Mesendoderm (in vitro differentiated cells): ENCODE data around the gene VTI1A.

Experiments used
- DNase-seq: peaks from one replicate; pipeline ENCODE4 v3.0.0; 2013
- H2AK5ac ChIP-seq: 2 replicates; pipeline ENCODE4 v1.6.1; 2013; ENCODE audit warnings: low read length, inconsistent platforms
- H2BK120ac ChIP-seq: 2 replicates; pipeline ENCODE4 v1.6.1; 2013; ENCODE audit warnings: low read depth, mild to moderate bottlenecking, low read length, moderate library complexity, mixed read lengths
- H2BK15ac ChIP-seq: replicated peaks from 2 replicates; pipeline ENCODE4 v1.6.1; 2013; ENCODE audit warnings: low read depth, mild to moderate bottlenecking, moderate library complexity
- H2BK5ac ChIP-seq: 2 replicates; pipeline ENCODE4 v1.6.1; 2013; ENCODE audit warnings: low read length, inconsistent platforms
- H3K18ac ChIP-seq: 2 replicates; pipeline ENCODE4 v1.6.1; 2013; ENCODE audit warnings: mild to moderate bottlenecking, low read length, mixed read lengths
- H3K23ac ChIP-seq: one replicate; pipeline ENCODE4 v1.6.1; 2013; ENCODE audit warnings: low read length
- H3K27ac ChIP-seq: 2 replicates; pipeline ENCODE4 v1.5.1; 2013; ENCODE audit warnings: low read depth, mild to moderate bottlenecking, inconsistent platforms, low read length, moderate library complexity
- H3K27me3 ChIP-seq: 2 replicates; pipeline ENCODE4 v1.6.1; 2013; ENCODE audit warnings: low read length, control low read depth, mild to moderate bottlenecking, inconsistent platforms; ENCODE audit not compliant: insufficient read depth, poor library complexity
- H3K36me3 ChIP-seq: 2 replicates; pipeline ENCODE4 v1.6.1; 2013; ENCODE audit warnings: low read length, inconsistent platforms; ENCODE audit not compliant: control insufficient read depth, insufficient read depth
- H3K4ac ChIP-seq: one replicate; pipeline ENCODE4 v1.6.1; 2013; ENCODE audit warnings: low read depth, mild to moderate bottlenecking, low read length, moderate library complexity
- H3K4me1 ChIP-seq: 2 replicates; pipeline ENCODE4 v1.6.1; 2013; ENCODE audit warnings: low read depth, low read length, inconsistent platforms; ENCODE audit not compliant: control insufficient read depth
- H3K4me2 ChIP-seq: 2 replicates; pipeline ENCODE4 v1.6.1; 2013; ENCODE audit warnings: low read length
- H3K4me3 ChIP-seq: 2 replicates; pipeline ENCODE4 v1.5.1; 2013; ENCODE audit warnings: mild to moderate bottlenecking, low read length
- H3K56ac ChIP-seq: one replicate; pipeline ENCODE4 v1.6.1; 2013; ENCODE audit warnings: low read length
- H3K79me1 ChIP-seq: 2 replicates; pipeline ENCODE4 v1.6.1; 2013; ENCODE audit warnings: low read length, inconsistent platforms
- H3K79me2 ChIP-seq: 2 replicates; pipeline ENCODE4 v1.6.1; 2013; ENCODE audit warnings: mild to moderate bottlenecking, low read length; ENCODE audit not compliant: control insufficient read depth, insufficient read depth
- H3K9ac ChIP-seq: 2 replicates; pipeline ENCODE4 v1.6.1; 2013; ENCODE audit warnings: low read length, inconsistent platforms
- H4K5ac ChIP-seq: one replicate; pipeline ENCODE4 v1.6.1; 2013; ENCODE audit warnings: low read length
- H4K8ac ChIP-seq: one replicate; pipeline ENCODE4 v1.6.1; 2013; ENCODE audit warnings: low read depth, mild to moderate bottlenecking, control low read depth, low read length, moderate library complexity
- WGBS: extraction: QIAGEN DNeasy Blood & Tissue Kit; methylation state at CpG from one replicate; pipeline ENCODE4 v1.1.7; 2013; ENCODE audit warnings: low lambda C conversion rate, missing lambda C conversion rate; ENCODE audit not compliant: insufficient coverage; ENCODE audit errors: extremely low coverage; 5-methylcytosine and 5-hydroxymethylcytosine counted together

The VTI1A gene

GRCh38 chr10:112634096-112634830, 187.2 kb downstream of the VTI1A start:
- H4K8ac ChIP-seq = no peak overlapping the region
- H3K79me2 ChIP-seq = no peaks in the 10 kb centered on the region
- H3K4me3 ChIP-seq = no peak overlapping the region
- no peak overlapping the region for H2BK5ac ChIP-seq
- H3K27me3 ChIP-seq = no peaks in the 10 kb centered on the region
- H3K56ac ChIP-seq = no peak overlapping the region
- no peak overlapping the region for H3K4ac ChIP-seq
- no peaks in the 10 kb centered on the region for H3K4me1 ChIP-seq
- H3K18ac ChIP-seq = no peak overlapping the region
- no peak overlapping the region for H2BK15ac ChIP-seq
- H3K9ac ChIP-seq = no peak overlapping the region
- no peak overlapping the region for H2AK5ac ChIP-seq
- H3K4me2 ChIP-seq = no peak overlapping the region
- no peak overlapping the region for H2BK120ac ChIP-seq
- no peak overlapping the region for H3K23ac ChIP-seq
- H3K36me3 ChIP-seq = no peaks in the 10 kb centered on the region
- no peak overlapping the region for H4K5ac ChIP-seq
- WGBS = 100% methylated on average over 1 of the region's 5 CpGs
- no peak for DNase-seq
- H3K79me1 ChIP-seq = no peaks in the 10 kb centered on the region
- H3K27ac ChIP-seq = no peak overlapping the region

GRCh38 chr10:112637901-112638300, 190.9 kb downstream of the VTI1A start:
- whole genome bisulfite sequencing = no CpG with 5 or more reads among the region's 3 CpGs
- H3K56ac ChIP-seq = no peak overlapping the region

DNA sequence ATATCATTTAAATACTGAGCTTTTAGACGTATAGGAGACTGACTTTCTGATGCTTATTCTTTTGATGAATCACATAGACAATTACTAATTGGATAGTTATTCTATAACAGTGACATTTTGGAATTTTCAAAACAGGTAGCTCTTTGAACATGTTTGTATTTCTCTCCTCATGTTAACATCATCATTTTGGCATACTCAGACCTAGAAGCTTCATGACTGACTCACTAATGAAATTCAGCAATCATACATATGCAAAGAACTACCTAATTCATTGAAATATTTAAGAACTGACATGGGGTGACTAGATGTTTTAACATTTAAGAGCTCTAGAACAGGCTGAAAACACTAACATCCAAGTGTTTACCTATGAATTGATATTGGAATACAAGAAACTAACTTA, 192.3 kb downstream of the VTI1A start:
- no peak overlapping the region for H4K8ac ChIP-seq
- no peak for DNase-seq
- H3K23ac ChIP-seq = no peak overlapping the region
- no peak overlapping the region for H3K18ac ChIP-seq
- no peak overlapping the region for H3K9ac ChIP-seq
- no peaks in the 10 kb centered on the region for H3K36me3 ChIP-seq
- no peak overlapping the region for H2BK15ac ChIP-seq
- no peaks in the 10 kb centered on the region for H3K79me1 ChIP-seq
- H3K79me2 ChIP-seq = no peaks in the 10 kb centered on the region
- no peak overlapping the region for H3K27ac ChIP-seq
- WGBS = no CpG with 5 or more reads among the region's 1 CpG
- no peak overlapping the region for H3K4me3 ChIP-seq
- H3K4me1 ChIP-seq = no peaks in the 10 kb centered on the region
- H3K27me3 ChIP-seq = no peaks in the 10 kb centered on the region
- no peak overlapping the region for H3K4ac ChIP-seq
- H3K56ac ChIP-seq = no peak overlapping the region
- no peak overlapping the region for H3K4me2 ChIP-seq
- H2AK5ac ChIP-seq = no peak overlapping the region
- H2BK120ac ChIP-seq = no peak overlapping the region
- H2BK5ac ChIP-seq = no peak overlapping the region
- H4K5ac ChIP-seq = no peak overlapping the region

More at GRCh38 chr10:112637901-112638300, 190.9 kb downstream of the VTI1A start:
- Histone ChIP-seq H2BK120ac (no peak overlapping the region), H3K79me1 (no peaks in the 10 kb centered on the region), H2BK5ac (no peak overlapping the region), H4K5ac (no peak overlapping the region), H3K4me3 (no peak overlapping the region), H4K8ac (no peak overlapping the region), H3K4me1 (no peaks in the 10 kb centered on the region), H3K4me2 (no peak overlapping the region), H3K36me3 (no peaks in the 10 kb centered on the region), H3K4ac (no peak overlapping the region), H3K27ac (no peak overlapping the region), H3K18ac (no peak overlapping the region), H3K9ac (no peak overlapping the region), H2AK5ac (no peak overlapping the region), H3K23ac (no peak overlapping the region), H2BK15ac (no peak overlapping the region), H3K27me3 (no peaks in the 10 kb centered on the region), H3K79me2 (no peaks in the 10 kb centered on the region)
- DNase-seq = no peak

DNA sequence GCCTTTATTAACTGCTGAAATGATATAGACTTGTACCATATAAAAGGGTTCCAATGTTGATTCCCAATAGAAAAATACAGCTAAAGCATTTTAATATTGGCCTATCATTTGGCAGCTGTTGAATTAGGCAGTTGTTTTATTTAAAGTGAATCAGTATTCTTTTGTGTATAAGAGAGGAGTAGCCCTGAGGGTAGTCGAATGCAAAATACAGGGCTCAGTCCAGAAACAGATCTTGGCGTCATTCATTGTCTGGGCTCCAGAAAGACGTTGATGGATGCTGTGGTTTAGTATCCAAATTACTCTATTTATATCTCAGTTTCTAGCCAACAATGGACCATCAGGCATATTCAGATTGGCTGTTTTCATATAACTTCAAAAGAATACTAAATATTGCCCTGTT, 193.6 kb downstream of the VTI1A start:
- DNase-seq = no peak

DNA sequence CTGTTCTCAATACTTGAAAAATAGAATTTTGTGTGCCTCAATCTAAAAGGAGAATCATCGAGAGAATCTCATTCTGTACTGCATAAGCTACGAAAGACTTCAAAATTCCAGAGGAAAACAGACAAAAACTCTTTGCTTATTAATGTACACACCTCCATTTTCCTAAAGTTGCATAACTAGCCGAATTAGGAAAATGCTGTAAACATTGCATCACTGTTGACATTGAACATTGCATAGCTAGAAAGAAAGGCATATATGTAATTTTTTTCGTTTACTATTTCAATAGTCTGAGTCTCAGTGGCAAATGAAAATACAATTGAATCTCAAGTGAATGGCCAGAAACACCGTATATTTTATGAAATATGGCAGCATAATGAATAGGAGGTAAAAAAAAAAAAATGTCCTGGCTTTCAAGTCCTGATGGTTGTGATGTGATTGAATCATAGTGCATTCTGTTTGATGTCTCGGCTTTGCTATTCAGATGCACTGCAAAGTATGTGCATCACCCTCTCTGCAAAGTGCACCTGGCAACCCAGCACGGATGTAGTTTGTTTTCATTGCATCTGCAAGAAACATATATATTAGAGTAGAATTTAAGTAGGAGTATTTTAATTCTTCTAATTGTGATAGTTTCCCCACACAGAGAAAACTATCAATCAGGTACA, 196.7 kb downstream of the VTI1A start:
- no CpG with 5 or more reads among the region's 7 CpGs for WGBS
- H3K36me3 ChIP-seq = no peaks in the 10 kb centered on the region
- no peaks in the 10 kb centered on the region for H3K27me3 ChIP-seq
- H4K5ac ChIP-seq = no peak overlapping the region
- H3K23ac ChIP-seq = no peak overlapping the region
- no peak overlapping the region for H2BK120ac ChIP-seq
- no peak overlapping the region for H3K4me2 ChIP-seq
- no peak overlapping the region for H3K56ac ChIP-seq
- DNase-seq = no peak
- no peak overlapping the region for H2AK5ac ChIP-seq
- H3K9ac ChIP-seq = no peak overlapping the region
- H3K79me2 ChIP-seq = no peaks in the 10 kb centered on the region
- H3K79me1 ChIP-seq = no peaks in the 10 kb centered on the region
- no peak overlapping the region for H2BK5ac ChIP-seq
- no peak overlapping the region for H3K27ac ChIP-seq
- no peak overlapping the region for H3K4me3 ChIP-seq
- H4K8ac ChIP-seq = no peak overlapping the region
- no peak overlapping the region for H2BK15ac ChIP-seq
- no peak overlapping the region for H3K18ac ChIP-seq
- no peak overlapping the region for H3K4ac ChIP-seq
- H3K4me1 ChIP-seq = no peaks in the 10 kb centered on the region

More for the DNA sequence above, 193.6 kb downstream of the VTI1A start:
- WGBS = no CpG with 5 or more reads among the region's 3 CpGs
- Histone ChIP-seq H3K4me3 (no peak overlapping the region), H3K27ac (no peak overlapping the region), H3K4ac (no peak overlapping the region), H3K4me1 (no peaks in the 10 kb centered on the region), H2AK5ac (no peak overlapping the region), H3K36me3 (no peaks in the 10 kb centered on the region), H3K4me2 (no peak overlapping the region), H2BK120ac (no peak overlapping the region), H3K27me3 (no peaks in the 10 kb centered on the region), H4K8ac (no peak overlapping the region), H3K9ac (no peak overlapping the region), H2BK5ac (no peak overlapping the region), H2BK15ac (no peak overlapping the region), H3K18ac (no peak overlapping the region), H4K5ac (no peak overlapping the region), H3K79me2 (no peaks in the 10 kb centered on the region), H3K56ac (no peak overlapping the region), H3K23ac (no peak overlapping the region), H3K79me1 (no peaks in the 10 kb centered on the region)
